Neuron (in vitro differentiated cells): ENCODE results near the gene KEL.

Experiments used
- H2AFZ ChIP-seq: one replicate; pipeline ENCODE4 v1.6.1; 2013; ENCODE audit warnings: low read depth, mild to moderate bottlenecking, inconsistent platforms, low read length, moderate library complexity
- H3K27me3 ChIP-seq: one replicate; pipeline ENCODE4 v1.6.1; 2013; ENCODE audit warnings: low read length; ENCODE audit not compliant: insufficient read depth
- H3K36me3 ChIP-seq: one replicate; pipeline ENCODE4 v1.6.1; 2013; ENCODE audit warnings: low read length; ENCODE audit not compliant: insufficient read depth
- H3K4me1 ChIP-seq: one replicate; pipeline ENCODE4 v1.6.1; 2013; ENCODE audit warnings: low read length; ENCODE audit not compliant: insufficient read depth
- H3K4me3 ChIP-seq: 2 replicates; pipeline ENCODE4 v1.5.1; 2013; ENCODE audit warnings: mild to moderate bottlenecking, low read length, moderate library complexity
- H3K9me3 ChIP-seq: one replicate; pipeline ENCODE4 v1.6.1; 2013; ENCODE audit warnings: low read length

KEL gene

DNA sequence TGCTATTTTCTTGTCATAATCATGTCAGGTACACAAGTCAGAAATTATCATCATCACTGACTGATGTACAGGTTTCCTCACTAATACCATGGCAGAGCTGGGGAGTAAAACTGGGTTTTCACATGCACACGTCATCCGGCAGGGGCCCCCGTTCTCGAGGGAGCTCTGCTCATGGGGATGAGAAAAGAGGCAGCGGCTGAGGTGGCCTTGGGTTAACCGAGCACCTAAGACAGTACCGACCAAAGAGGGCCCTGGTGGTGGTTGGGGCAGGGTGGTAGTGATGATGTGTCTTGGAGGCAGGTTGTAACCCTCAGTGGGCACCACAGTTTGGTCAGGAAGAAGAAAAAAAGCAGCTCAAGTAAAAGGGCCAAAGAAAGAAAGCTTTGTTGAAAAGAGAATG, 64.5 kb downstream of the KEL start:
- no peaks in the 10 kb centered on the region for H3K36me3 ChIP-seq
- no peaks in the 10 kb centered on the region for H3K9me3 ChIP-seq
- no peaks in the 10 kb centered on the region for H3K4me1 ChIP-seq
- H3K27me3 ChIP-seq: no peaks in the 10 kb centered on the region
- no peak overlapping the region for H3K4me3 ChIP-seq
- H2AFZ ChIP-seq: no peak overlapping the region

DNA sequence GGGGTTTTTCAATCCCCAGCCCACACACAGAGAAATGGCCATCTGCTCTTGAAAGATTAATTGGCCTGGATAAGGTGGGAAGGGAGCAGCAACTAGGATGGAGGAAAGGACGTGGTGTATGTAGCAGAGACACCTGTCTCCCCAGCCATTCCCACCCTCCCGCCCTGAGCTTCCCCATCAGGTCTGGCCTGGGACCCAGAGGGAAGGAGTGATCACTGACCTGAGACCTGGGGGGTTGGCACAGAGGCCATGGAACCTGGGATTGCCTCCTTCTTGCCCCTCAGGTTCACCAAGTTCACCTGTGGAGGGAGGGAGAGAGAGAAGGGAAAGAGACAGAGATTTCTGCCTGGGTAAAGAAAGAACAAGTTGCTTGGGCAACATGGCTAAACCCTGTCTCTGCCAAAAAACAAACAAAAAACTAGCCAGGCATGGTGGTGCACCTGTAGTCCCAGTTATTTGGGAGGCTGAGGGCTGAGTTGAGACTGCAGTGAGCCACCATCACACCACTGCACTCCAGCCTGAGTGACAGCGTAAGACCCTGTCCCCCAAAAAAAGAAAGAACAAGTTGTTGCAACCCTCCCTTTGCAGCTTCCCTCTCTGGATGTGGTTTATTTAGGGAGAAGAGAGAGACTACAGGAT, 65.3 kb downstream of the KEL start:
- H3K27me3 ChIP-seq: no peaks in the 10 kb centered on the region
- no peaks in the 10 kb centered on the region for H3K4me1 ChIP-seq
- no peaks in the 10 kb centered on the region for H3K36me3 ChIP-seq
- no peak overlapping the region for H3K4me3 ChIP-seq
- no peaks in the 10 kb centered on the region for H3K9me3 ChIP-seq
- no peak overlapping the region for H2AFZ ChIP-seq

DNA sequence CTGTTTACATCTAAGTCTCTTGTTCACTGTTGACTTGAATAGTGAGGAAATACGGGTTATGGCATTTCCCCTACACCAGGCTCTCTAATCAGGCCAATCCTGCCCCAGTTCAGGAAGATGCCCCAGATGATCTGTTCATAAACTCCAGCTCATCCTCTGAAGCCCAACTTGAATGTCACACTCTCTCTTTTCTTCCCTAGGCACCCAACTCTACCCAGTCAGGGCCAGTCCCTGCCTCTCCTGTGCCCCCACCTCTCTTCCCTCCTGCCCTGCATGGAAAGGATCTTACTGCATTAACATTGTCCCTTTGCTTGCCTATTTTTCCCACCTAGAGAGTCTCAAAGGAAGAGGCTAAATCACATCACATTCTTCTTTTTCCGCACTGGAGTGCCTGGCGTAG, 66.0 kb downstream of the KEL start:
- no peak overlapping the region for H3K4me3 ChIP-seq
- H3K4me1 ChIP-seq: no peaks in the 10 kb centered on the region
- no peaks in the 10 kb centered on the region for H3K9me3 ChIP-seq
- no peaks in the 10 kb centered on the region for H3K36me3 ChIP-seq
- H3K27me3 ChIP-seq: no peaks in the 10 kb centered on the region
- no peak overlapping the region for H2AFZ ChIP-seq

DNA sequence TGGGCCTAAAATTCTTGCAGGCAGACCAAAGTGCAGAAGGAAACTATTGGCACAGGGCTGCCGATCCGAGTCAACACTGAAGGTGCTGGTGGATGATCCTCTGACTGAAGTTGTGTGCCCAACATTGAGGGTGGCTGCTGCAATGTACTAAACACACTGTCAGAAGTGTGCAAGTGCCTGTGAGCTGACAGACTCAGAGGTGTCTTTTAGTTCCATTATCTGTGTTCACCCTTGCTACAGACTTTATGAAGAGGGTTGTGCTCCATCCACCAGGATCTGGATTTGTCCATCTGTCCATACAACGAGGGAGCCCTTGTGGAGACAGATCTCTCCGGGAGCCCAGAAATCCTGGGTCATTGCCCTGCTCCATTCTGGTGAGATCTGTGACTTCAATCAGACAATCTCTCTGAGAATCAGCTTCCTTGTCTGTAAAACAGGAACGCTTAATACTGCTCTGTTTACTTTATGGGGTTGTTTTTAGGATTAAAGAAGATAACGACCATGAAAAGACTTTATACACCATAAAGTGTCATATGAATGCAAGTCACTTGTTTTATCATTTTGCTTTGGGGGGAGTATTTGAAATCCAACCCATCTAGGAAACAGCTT, 67.1 kb downstream of the KEL start:
- Histone ChIP-seq H3K27me3 (no peaks in the 10 kb centered on the region), H3K36me3 (no peaks in the 10 kb centered on the region), H3K4me1 (no peaks in the 10 kb centered on the region), H3K9me3 (no peaks in the 10 kb centered on the region), H3K4me3 (no peak overlapping the region), H2AFZ (no peak overlapping the region)

DNA sequence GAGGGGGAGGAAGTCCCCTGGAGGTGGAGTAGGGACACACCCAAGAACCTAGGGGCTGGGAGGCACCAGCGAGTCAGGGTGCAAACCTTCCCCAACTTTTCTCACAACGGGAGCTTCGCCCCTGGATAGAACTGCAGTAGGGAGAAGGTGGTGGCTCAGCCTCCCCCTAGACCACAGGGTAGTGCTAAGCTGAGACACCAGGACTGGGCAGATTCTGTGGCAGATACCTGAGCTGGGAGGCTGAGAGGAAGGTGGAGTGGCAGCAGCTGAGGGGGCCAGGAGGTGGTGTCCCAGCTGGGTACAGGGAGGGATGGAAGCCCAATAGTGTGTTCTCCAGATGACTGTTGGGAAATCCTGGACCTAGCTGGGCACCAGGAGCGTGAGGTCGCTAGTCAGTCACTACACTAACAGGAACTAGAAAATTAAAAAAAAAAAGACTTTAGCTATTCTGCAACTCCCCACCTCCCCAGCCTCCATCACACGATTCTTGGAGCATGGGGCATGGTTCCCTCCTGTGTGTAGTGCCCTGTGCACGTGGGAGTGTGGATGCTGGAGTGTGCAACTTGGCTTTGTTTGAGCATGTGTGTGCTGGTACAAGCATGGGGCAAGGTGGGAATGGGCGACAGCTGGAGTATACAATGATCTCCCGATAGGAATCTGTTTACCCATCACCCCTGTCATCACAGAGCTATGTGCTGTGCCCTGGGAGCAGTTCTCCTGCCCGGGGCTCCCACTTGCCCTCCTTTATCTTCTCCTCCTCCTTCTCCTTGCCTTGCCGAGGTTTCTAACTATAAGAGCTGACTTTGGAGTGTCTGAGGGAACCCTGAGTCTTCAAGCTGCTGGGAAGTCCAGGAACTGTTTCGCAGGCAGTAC, 67.8 kb downstream of the KEL start:
- Histone ChIP-seq H3K9me3 (no peaks in the 10 kb centered on the region), H3K36me3 (no peaks in the 10 kb centered on the region), H2AFZ (no peak overlapping the region), H3K4me3 (no peak overlapping the region), H3K4me1 (no peaks in the 10 kb centered on the region), H3K27me3 (no peaks in the 10 kb centered on the region)

DNA sequence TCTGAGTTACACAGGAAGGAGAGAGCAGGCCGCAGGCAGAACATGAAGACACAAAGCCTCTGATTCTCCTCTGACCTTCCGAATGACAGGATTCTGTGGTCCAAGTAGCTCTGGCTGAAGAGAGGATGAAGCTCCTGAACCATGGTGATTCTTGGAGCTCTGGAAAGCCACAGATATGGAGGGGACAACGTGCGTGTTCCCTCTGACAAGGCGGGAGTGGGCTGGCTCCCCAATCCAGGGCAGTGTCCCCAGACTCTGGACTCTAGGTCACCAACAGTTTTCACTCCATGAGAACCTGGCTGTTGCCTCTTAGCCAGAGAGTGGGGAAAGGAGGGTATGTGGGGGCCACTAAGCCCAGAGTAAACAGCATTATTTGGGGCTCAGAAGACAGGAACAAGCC, 69.2 kb downstream of the KEL start:
- H3K36me3 ChIP-seq: no peaks in the 10 kb centered on the region
- H2AFZ ChIP-seq: no peak overlapping the region
- no peaks in the 10 kb centered on the region for H3K27me3 ChIP-seq
- no peaks in the 10 kb centered on the region for H3K4me1 ChIP-seq
- H3K9me3 ChIP-seq: no peaks in the 10 kb centered on the region
- no peak overlapping the region for H3K4me3 ChIP-seq

DNA sequence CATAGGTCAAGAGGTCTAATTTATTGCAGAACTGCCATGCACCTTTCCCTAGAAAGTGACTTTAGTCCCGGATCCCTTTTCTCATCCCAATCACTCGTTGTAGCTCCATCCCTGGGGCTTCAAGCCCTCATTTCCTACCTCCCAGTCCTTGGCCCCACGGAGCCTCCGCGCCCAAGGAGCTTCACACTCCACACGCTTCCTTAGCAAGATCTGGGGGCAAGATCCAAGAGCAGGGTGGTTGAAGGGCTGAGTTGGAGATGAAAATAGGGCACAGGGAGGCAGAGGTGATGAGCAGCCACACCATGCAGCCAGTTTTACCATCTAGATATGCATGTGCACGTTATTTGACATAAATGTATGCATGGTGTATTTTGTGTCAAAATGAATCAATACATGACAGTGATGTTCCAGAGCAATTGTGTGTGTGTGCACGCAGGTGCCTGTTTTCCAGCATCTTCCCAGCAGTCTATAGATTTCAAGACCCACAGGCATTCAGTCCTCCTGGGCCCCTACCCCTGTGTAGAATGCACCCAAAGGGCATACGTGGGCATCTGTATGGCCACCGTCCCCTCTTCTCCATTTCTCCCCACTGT, 70.6 kb downstream of the KEL start:
- Histone ChIP-seq H3K4me1 (no peaks in the 10 kb centered on the region), H3K9me3 (no peaks in the 10 kb centered on the region), H3K36me3 (no peaks in the 10 kb centered on the region), H3K27me3 (no peaks in the 10 kb centered on the region), H3K4me3 (no peak overlapping the region), H2AFZ (no peak overlapping the region)
